ENCODE data around the gene CIAO2B. TPM values are rescaled to one million over a fixed set of nuclear protein-coding genes. Genes with fewer than 3 reads are reported as not detected.

Gene CIAO2B
- total RNA-seq, 1 donor from 2014 or later = 156 TPM

GRCh38 chr16:66943426-66944053, 9.3 kb upstream of the CIAO2B start:
- TF ChIP-seq CTCF (IDR thresholded peaks at IDR 0.05; ENCODE audit: insufficient read depth, low read length, poor library complexity, severe bottlenecking) = no peak
- Histone ChIP-seq H3K27me3 (ENCODE audit: control insufficient read depth, insufficient read depth, low read length) (peaks cover 7% of the 10 kb centered on the region), H3K36me3 (ENCODE audit: control insufficient read depth, insufficient read depth, low read length) (peaks cover 1% of the 10 kb centered on the region), H3K4me3 (ENCODE audit: low read depth, low read length) (no peak overlapping the region)
- DNase-seq (ENCODE audit: low read depth) = no peak

GRCh38 chr16:66942981-66943380, 8.8 kb upstream of the CIAO2B start:
- peaks cover 3% of the 10 kb centered on the region for H3K27me3 ChIP-seq (ENCODE audit: control insufficient read depth, insufficient read depth, low read length)
- peaks cover 1% of the 10 kb centered on the region for H3K36me3 ChIP-seq (ENCODE audit: control insufficient read depth, insufficient read depth, low read length)
- TF ChIP-seq CTCF (IDR thresholded peaks at IDR 0.05; ENCODE audit: insufficient read depth, low read length, poor library complexity, severe bottlenecking) = no peak
- no peak overlapping the region for H3K4me3 ChIP-seq (ENCODE audit: low read depth, low read length)
- no peak for DNase-seq (ENCODE audit: low read depth)

- peaks cover 1% of the 10 kb centered on the region for H3K36me3 ChIP-seq (ENCODE audit: control insufficient read depth, insufficient read depth, low read length)
- no peak for TF ChIP-seq CTCF (IDR thresholded peaks at IDR 0.05; ENCODE audit: insufficient read depth, low read length, poor library complexity, severe bottlenecking)
- peaks cover 3% of the 10 kb centered on the region for H3K27me3 ChIP-seq (ENCODE audit: control insufficient read depth, insufficient read depth, low read length)
- H3K4me3 ChIP-seq (ENCODE audit: low read depth, low read length) = no peak overlapping the region
- no peak for DNase-seq (ENCODE audit: low read depth)
Observed at GRCh38 chr16:66940236-66940635, 6.0 kb upstream of the CIAO2B start.

- no peak for DNase-seq (ENCODE audit: low read depth)
- H3K36me3 ChIP-seq (ENCODE audit: control insufficient read depth, insufficient read depth, low read length) = peaks cover 1% of the 10 kb centered on the region
- no peak overlapping the region for H3K4me3 ChIP-seq (ENCODE audit: low read depth, low read length)
- TF ChIP-seq CTCF (IDR thresholded peaks at IDR 0.05; ENCODE audit: insufficient read depth, low read length, poor library complexity, severe bottlenecking) = no peak
- peaks cover 3% of the 10 kb centered on the region for H3K27me3 ChIP-seq (ENCODE audit: control insufficient read depth, insufficient read depth, low read length)
Observed at GRCh38 chr16:66939366-66939765, 5.2 kb upstream of the CIAO2B start.

GRCh38 chr16:66937725-66938337, 3.6 kb upstream of the CIAO2B start:
- H3K4me3 ChIP-seq (ENCODE audit: low read depth, low read length) = no peak overlapping the region
- H3K36me3 ChIP-seq (ENCODE audit: control insufficient read depth, insufficient read depth, low read length) = peaks cover 1% of the 10 kb centered on the region
- no peak for DNase-seq (ENCODE audit: low read depth)
- peaks cover 3% of the 10 kb centered on the region for H3K27me3 ChIP-seq (ENCODE audit: control insufficient read depth, insufficient read depth, low read length)
- no peak for TF ChIP-seq CTCF (IDR thresholded peaks at IDR 0.05; ENCODE audit: insufficient read depth, low read length, poor library complexity, severe bottlenecking)
